Measurements from ENCODE around the gene DDX6. TPM values are rescaled to one million over a fixed set of nuclear protein-coding genes. Genes with fewer than 3 reads are reported as not detected.

The DDX6 gene
- total and polyA plus RNA-seq, 2 of the 8 experiments (the other 6 are each of a cell fraction or from before 2014, with no cell fraction given) = 29.8 to 181 TPM

GRCh38 chr11:118786657-118787056 is 4.3 kb downstream of the DDX6 start (continued):
- no peak for TF ChIP-seq CHD7 (IDR thresholded peaks at IDR 0.05; ENCODE audit: insufficient replicate concordance, low read length)
- TF ChIP-seq SAP30 (IDR thresholded peaks at IDR 0.05; ENCODE audit: insufficient read depth, insufficient replicate concordance, low read length) = no peak
- TF ChIP-seq NRF1 (IDR thresholded peaks at IDR 0.05; ENCODE audit: low read depth, low read length) = no peak
